ENCODE data around the gene C2orf76.
A peak's percentile ranks its signal among the peaks of the same experiment; 100 is the strongest.
"Not testable (repeated sequence)": the region's sequence is repeated elsewhere in the genome, so short reads cannot be mapped to it uniquely, and the experiment has no call there.

The C2orf76 gene

GRCh38 chr2:119366649-119367471, at the start of gene C2orf76, which contains the start of gene DBI:
Gene C2orf76, minus strand, starts transcription at chr2:119366834. Its CDS starts 26,875 bp downstream, at chr2:119339959.
Gene DBI, plus strand, starts transcription at chr2:119366977. Its CDS starts 75 bp downstream, at chr2:119367052.
- peak; percentile 85 to 92 for DNase-seq (ENCODE audit: low read depth in 2 of 2)

GRCh38 chr2:119415630-119416029, 49.0 kb upstream of the C2orf76 start:
- no peak for DNase-seq (ENCODE audit: low read depth in 2 of 2)

GRCh38 chr2:119414894-119415293, 48.3 kb upstream of the C2orf76 start:
- DNase-seq (ENCODE audit: low read depth in 2 of 2): no peak

GRCh38 chr2:119409506-119409905, 42.9 kb upstream of the C2orf76 start:
- DNase-seq (ENCODE audit: low read depth in 2 of 2): no peak

GRCh38 chr2:119408221-119408619, 41.6 kb upstream of the C2orf76 start:
- DNase-seq (ENCODE audit: low read depth in 2 of 2): no peak

GRCh38 chr2:119407430-119408220, 41.0 kb upstream of the C2orf76 start:
- peak in 1 of 2 donors; percentile 25 for DNase-seq (ENCODE audit: low read depth in 2 of 2)

- DNase-seq (ENCODE audit: low read depth in 2 of 2): no peak
Observed at GRCh38 chr2:119405151-119405550, 38.5 kb upstream of the C2orf76 start.

- DNase-seq (ENCODE audit: low read depth in 2 of 2): not testable (repeated sequence)
Observed at GRCh38 chr2:119403618-119404017, 37.0 kb upstream of the C2orf76 start.

- DNase-seq (ENCODE audit: low read depth in 2 of 2): no peak
Observed at GRCh38 chr2:119402645-119403560, 36.3 kb upstream of the C2orf76 start.

- no peak for DNase-seq (ENCODE audit: low read depth in 2 of 2)
Observed at GRCh38 chr2:119402106-119402505, 35.5 kb upstream of the C2orf76 start.

GRCh38 chr2:119397196-119397595, 30.6 kb upstream of the C2orf76 start:
- DNase-seq (ENCODE audit: low read depth in 2 of 2): no peak

- DNase-seq (ENCODE audit: low read depth in 2 of 2): no peak
Observed at GRCh38 chr2:119393971-119394748, 27.5 kb upstream of the C2orf76 start.

GRCh38 chr2:119389615-119390306, 23.1 kb upstream of the C2orf76 start:
- DNase-seq (ENCODE audit: low read depth in 2 of 2): no peak

- DNase-seq (ENCODE audit: low read depth in 2 of 2): peak in 1 of 2 donors; percentile 35
Observed at GRCh38 chr2:119387381-119388129, 20.9 kb upstream of the C2orf76 start.

GRCh38 chr2:119385466-119385865, 18.8 kb upstream of the C2orf76 start:
- no peak for DNase-seq (ENCODE audit: low read depth in 2 of 2)

GRCh38 chr2:119384971-119385370, 18.3 kb upstream of the C2orf76 start:
- no peak for DNase-seq (ENCODE audit: low read depth in 2 of 2)

GRCh38 chr2:119383410-119384140, 16.9 kb upstream of the C2orf76 start:
- DNase-seq (ENCODE audit: low read depth in 2 of 2): no peak

GRCh38 chr2:119378566-119378965, 11.9 kb upstream of the C2orf76 start:
- DNase-seq (ENCODE audit: low read depth in 2 of 2): no peak

- no peak for DNase-seq (ENCODE audit: low read depth in 2 of 2)
Observed at GRCh38 chr2:119377993-119378345, 11.3 kb upstream of the C2orf76 start.
